Heart left ventricle (tissue), 16 donors: ENCODE data around the gene CNNM4. TPM values are rescaled to one million over a fixed set of nuclear protein-coding genes. Genes with fewer than 3 reads are reported as not detected.

ENCODE experiments used
- ATAC-seq, 4 donors: fragments of 200-7000 bp; cut with Tn5 transposase; one replicate each; pipeline ENCODE4 v1.9.1; 2020 to 2022; ENCODE audit warnings: moderate library complexity in 4 of 4, mild to moderate bottlenecking in 3 of 4, moderate number of reproducible peaks in 1 of 4
- DNase-seq, 5 donors: peaks; one replicate each; pipeline ENCODE4 v3.0.0-alpha.2; 2020
- H3K27ac ChIP-seq, 12 donors: fragments of 200-600 bp; sonication (generic) in 4 of 12; one replicate each; pipeline versions ENCODE4 v1.5.0 to v1.8.0; 2016 to 2022; ENCODE audit warnings: mild to moderate bottlenecking in 2 of 12
- H3K27me3 ChIP-seq, 9 donors: fragments of 200-600 bp; sonication (generic) in 2 of 9; one replicate each; pipeline versions ENCODE4 v1.5.1 to v1.8.0; 2016 to 2022; ENCODE audit warnings: mild to moderate bottlenecking in 3 of 9
- H3K36me3 ChIP-seq, 9 donors: fragments of 200-600 bp; sonication (generic) in 2 of 9; one replicate each; pipeline versions ENCODE4 v1.5.0 to v1.8.0; 2018 to 2022; ENCODE audit warnings: mild to moderate bottlenecking in 2 of 9
- H3K4me1 ChIP-seq, 12 donors: fragments of 200-600 bp; sonication (generic) in 4 of 12; one replicate each; pipeline versions ENCODE4 v1.5.0 to v1.8.0; 2016 to 2022; ENCODE audit warnings: mild to moderate bottlenecking in 3 of 12
- H3K4me3 ChIP-seq, 12 donors: fragments of 200-600 bp; sonication (generic) in 4 of 12; one replicate each; pipeline versions ENCODE4 v1.5.0 to v1.8.0; 2017 to 2022; ENCODE audit warnings: mild to moderate bottlenecking in 9 of 12, moderate library complexity in 4 of 12
- H3K9me3 ChIP-seq, 12 donors: fragments of 200-600 bp; sonication (generic) in 4 of 12; one replicate each; pipeline versions ENCODE4 v1.5.0 to v1.8.0; 2016 to 2022; ENCODE audit warnings: mild to moderate bottlenecking in 1 of 12
- CTCF ChIP-seq, 12 donors: fragments of 200-600 bp; sonication (generic) in 4 of 12; IDR thresholded peaks; one replicate each; pipeline versions ENCODE4 v1.5.0 to v1.8.0; 2018 to 2022; ENCODE audit warnings: antibody characterized with exemption in 12 of 12, mild to moderate bottlenecking in 5 of 12
- POLR2A ChIP-seq, 2 donors: fragments of 450-650 bp; IDR thresholded peaks; one replicate each; pipeline ENCODE4 v1.6.1; 2017; ENCODE audit warnings: antibody characterized with exemption in 2 of 2, mild to moderate bottlenecking in 2 of 2, moderate library complexity in 2 of 2
- WGBS, 4 donors: extraction: QIAGEN DNeasy Blood & Tissue Kit in 2 of 4; methylation state at CpG; one replicate each; pipeline versions ENCODE4 v1.1.5 to v1.1.7; 2013 to 2018; 5-methylcytosine and 5-hydroxymethylcytosine counted together
- intact Hi-C, 10 donors: fragments of 100-400 bp; cut with DNase I; formaldehyde crosslinking; loops; one replicate each; pipeline versions ENCODE4 v1.11.1 to v1.14.2; 2022
- polyA plus RNA-seq, 2 donors: library from polyadenylated mRNA; stranded (reverse); fragments of 200-250 nt; gene quantifications; one replicate each; pipeline ENCODE4 v1.2.3, GENCODE V29; 2013
- total RNA-seq, 9 donors: library from RNA; depleted of rRNA in 2 of 9; stranded (reverse); fragments of >200 nt in 2 of 9; fragmentation: NEBNext Ultra II Directional in 3 of 9; extraction: Animal tissue kit (Norgen Biotek cat#: 25700) in 3 of 9; gene quantifications; one replicate each; pipeline versions ENCODE4 v1.1.0 to v1.2.4, GENCODE V29; 2016 to 2023
- donor health status: ischemic (EF 13 %, LVEDD 7.1; RV severe dilation, severe dysfunction).
- donor health status: healthy with polysubstance abuse.
- donor health status: DM: no; HTN: yes; CAD: no.
- donor health status: DM: no; HTN: no; CAD: no.
- donor health status: ischemic (EF 25% LVEDD 6.9; RV normal size, moderate dysfunction).
- donor health status: ischemic (EF 25% LVEDD 5.7; RV mildly dilated, moderate dysfunction).
- donor health status: healthy.
- donor health status: DM: yes; HTN: yes; CAD: no.
- donor health status: ischemic (EF 35%, LVEDD 5.7; RV mildly dilated, moderate dysfunction).
- donor health status: nonischemic (EF 11% LVEDD 7.7; RV severe dilation, severe dysfunction).
- donor health status: DM: yes; HTN: yes; CAD: no.
- donor health status: PGD.
- donor health status: ischemic (EF 29% LVEDD 5.4; RV normal size, mild dysfunction).
- donor health status: nonischemic (EF 23%, LVEDD 6.1; RV moderate dilation, normal function).

The CNNM4 gene
- total and polyA plus RNA-seq, 11 donors = 11.3 to 47.7 (median 27.7) TPM

- H3K27me3 ChIP-seq = no peaks in the 10 kb centered on the region
- DNase-seq (peak in 3 of 5 donors; percentile 23 to 42 (median 37)), ATAC-seq (peak in 1 of 4 donors; percentile 2)
- TF ChIP-seq CTCF (IDR thresholded peaks at IDR 0.05) (no peak), POLR2A (IDR thresholded peaks at IDR 0.05) (no peak)
- H3K9me3 ChIP-seq = no peaks in the 10 kb centered on the region
- peaks cover 0 to 47% (median 36%) of the 10 kb centered on the region in 12 donors for H3K4me1 ChIP-seq
- 17 to 25% (median 20%) methylated on average over 18 to 27 of the region's 27 CpGs for WGBS, 4 donors
- H3K4me3 ChIP-seq = peak overlapping the region; percentile 54 to 97 (median 80)
- intact Hi-C loops = loop anchor here in 3 of 10 donors (2.0 to 10.0 kb wide), 4 partner anchors 48 to 255 kb away; partner anchors contain the start of gene ANKRD36 (in 1 of the 3)
- H3K27ac ChIP-seq = peak overlapping the region; percentile 16 to 88 (median 80)
- peaks cover 0 to 50% (median 39%) of the 10 kb centered on the region in 9 donors for H3K36me3 ChIP-seq
Measured at GRCh38 chr2:96856776-96857666, 96.3 kb downstream of the CNNM4 start.

- ATAC-seq = peak; percentile 92 to 97 (median 96)
- H3K4me1 ChIP-seq = peaks cover 0 to 47% (median 37%) of the 10 kb centered on the region in 12 donors
- WGBS, 4 donors = 0 to 1% (median 0%) methylated on average over 31 to 81 of the region's 81 CpGs
- TF ChIP-seq CTCF (IDR thresholded peaks at IDR 0.05) (peak; percentile 82 to 100 (median 94)), POLR2A (IDR thresholded peaks at IDR 0.05) (peak in 1 of 2 donors; percentile 88)
- peaks cover 0 to 50% (median 39%) of the 10 kb centered on the region in 9 donors for H3K36me3 ChIP-seq
- no peaks in the 10 kb centered on the region for H3K9me3 ChIP-seq
- intact Hi-C loops = loop anchor here in 9 of 10 donors (1.0 to 10.0 kb wide), 11 partner anchors 10 to 254 kb away; partner anchors contain the start of gene ANKRD36 (in 1 of the 9)
- H3K4me3 ChIP-seq = peak within 1 kb of the TSS; percentile 54 to 97 (median 80)
- H3K27me3 ChIP-seq = no peaks in the 10 kb centered on the region
- peak within 1 kb of the TSS; percentile 48 to 88 (median 81) for H3K27ac ChIP-seq
- peak; percentile 98 to 99 (median 99) for DNase-seq
Measured at GRCh38 chr2:96857667-96858372, 97.1 kb downstream of the CNNM4 start, which contains the start of gene ANKRD39. TSS of gene ANKRD39 (minus strand) at chr2:96858016. CDS start at chr2:96857987, 29 bp downstream.

- intact Hi-C loops = loop anchor here in 8 of 10 donors (2.0 to 10.0 kb wide), 6 partner anchors 46 to 253 kb away; partner anchors contain the start of gene ANKRD36 (in 1 of the 8)
- WGBS, 4 donors = 37 to 54% (median 38%) methylated on average over 9 to 11 of the region's 11 CpGs
- DNase-seq = peak; percentile 76 to 88 (median 80)
- Histone ChIP-seq H3K4me3 (peak overlapping the region in 10 of 12 donors; percentile 33 to 89 (median 80)), H3K4me1 (peaks cover 0 to 52% (median 39%) of the 10 kb centered on the region in 12 donors), H3K36me3 (peaks cover 0 to 50% (median 39%) of the 10 kb centered on the region in 9 donors), H3K9me3 (no peaks in the 10 kb centered on the region), H3K27me3 (no peaks in the 10 kb centered on the region), H3K27ac (peak overlapping the region in 11 of 12 donors; percentile 64 to 87 (median 79))
- TF ChIP-seq POLR2A (IDR thresholded peaks at IDR 0.05) (no peak), CTCF (IDR thresholded peaks at IDR 0.05) (no peak)
- peak in 1 of 4 donors; percentile 6 for ATAC-seq
Measured at GRCh38 chr2:96859099-96859649, 98.5 kb downstream of the CNNM4 start.
